Measurements from ENCODE around the gene KCNK2.

DNA sequence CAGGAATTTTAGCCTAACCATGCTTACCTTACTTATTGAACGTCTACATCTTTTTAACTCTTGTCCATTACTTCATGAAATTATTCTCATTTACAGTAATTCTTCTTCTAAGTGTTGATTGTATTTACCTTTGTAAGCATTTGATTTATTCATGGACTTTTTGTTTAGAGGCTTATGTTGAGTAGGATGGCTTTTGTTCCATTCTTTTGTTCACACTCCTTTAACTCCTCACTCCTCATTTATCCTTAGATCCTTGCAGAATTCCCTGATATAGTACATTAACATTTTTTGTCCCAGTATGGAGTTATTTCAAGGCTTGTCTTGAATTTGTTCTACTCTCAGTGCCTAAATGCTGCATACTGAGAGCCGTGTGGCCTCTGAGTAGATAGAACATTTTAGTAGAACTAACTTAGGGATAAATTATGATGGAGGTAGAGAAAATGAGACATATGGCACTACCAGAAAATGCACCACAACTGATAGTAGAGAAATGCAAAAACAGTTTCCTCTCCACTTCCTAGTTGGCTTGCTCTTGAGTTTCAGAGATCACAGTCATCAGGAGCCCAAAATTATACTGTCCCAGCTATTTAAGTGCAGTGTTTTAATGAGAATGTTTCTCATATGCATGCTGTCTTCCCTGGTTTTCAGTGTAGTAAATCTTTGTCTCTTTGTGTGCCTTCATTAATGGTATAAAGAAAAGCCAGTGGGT, 69.5 kb downstream of the KCNK2 start:
- TF ChIP-seq, protein P1, sequence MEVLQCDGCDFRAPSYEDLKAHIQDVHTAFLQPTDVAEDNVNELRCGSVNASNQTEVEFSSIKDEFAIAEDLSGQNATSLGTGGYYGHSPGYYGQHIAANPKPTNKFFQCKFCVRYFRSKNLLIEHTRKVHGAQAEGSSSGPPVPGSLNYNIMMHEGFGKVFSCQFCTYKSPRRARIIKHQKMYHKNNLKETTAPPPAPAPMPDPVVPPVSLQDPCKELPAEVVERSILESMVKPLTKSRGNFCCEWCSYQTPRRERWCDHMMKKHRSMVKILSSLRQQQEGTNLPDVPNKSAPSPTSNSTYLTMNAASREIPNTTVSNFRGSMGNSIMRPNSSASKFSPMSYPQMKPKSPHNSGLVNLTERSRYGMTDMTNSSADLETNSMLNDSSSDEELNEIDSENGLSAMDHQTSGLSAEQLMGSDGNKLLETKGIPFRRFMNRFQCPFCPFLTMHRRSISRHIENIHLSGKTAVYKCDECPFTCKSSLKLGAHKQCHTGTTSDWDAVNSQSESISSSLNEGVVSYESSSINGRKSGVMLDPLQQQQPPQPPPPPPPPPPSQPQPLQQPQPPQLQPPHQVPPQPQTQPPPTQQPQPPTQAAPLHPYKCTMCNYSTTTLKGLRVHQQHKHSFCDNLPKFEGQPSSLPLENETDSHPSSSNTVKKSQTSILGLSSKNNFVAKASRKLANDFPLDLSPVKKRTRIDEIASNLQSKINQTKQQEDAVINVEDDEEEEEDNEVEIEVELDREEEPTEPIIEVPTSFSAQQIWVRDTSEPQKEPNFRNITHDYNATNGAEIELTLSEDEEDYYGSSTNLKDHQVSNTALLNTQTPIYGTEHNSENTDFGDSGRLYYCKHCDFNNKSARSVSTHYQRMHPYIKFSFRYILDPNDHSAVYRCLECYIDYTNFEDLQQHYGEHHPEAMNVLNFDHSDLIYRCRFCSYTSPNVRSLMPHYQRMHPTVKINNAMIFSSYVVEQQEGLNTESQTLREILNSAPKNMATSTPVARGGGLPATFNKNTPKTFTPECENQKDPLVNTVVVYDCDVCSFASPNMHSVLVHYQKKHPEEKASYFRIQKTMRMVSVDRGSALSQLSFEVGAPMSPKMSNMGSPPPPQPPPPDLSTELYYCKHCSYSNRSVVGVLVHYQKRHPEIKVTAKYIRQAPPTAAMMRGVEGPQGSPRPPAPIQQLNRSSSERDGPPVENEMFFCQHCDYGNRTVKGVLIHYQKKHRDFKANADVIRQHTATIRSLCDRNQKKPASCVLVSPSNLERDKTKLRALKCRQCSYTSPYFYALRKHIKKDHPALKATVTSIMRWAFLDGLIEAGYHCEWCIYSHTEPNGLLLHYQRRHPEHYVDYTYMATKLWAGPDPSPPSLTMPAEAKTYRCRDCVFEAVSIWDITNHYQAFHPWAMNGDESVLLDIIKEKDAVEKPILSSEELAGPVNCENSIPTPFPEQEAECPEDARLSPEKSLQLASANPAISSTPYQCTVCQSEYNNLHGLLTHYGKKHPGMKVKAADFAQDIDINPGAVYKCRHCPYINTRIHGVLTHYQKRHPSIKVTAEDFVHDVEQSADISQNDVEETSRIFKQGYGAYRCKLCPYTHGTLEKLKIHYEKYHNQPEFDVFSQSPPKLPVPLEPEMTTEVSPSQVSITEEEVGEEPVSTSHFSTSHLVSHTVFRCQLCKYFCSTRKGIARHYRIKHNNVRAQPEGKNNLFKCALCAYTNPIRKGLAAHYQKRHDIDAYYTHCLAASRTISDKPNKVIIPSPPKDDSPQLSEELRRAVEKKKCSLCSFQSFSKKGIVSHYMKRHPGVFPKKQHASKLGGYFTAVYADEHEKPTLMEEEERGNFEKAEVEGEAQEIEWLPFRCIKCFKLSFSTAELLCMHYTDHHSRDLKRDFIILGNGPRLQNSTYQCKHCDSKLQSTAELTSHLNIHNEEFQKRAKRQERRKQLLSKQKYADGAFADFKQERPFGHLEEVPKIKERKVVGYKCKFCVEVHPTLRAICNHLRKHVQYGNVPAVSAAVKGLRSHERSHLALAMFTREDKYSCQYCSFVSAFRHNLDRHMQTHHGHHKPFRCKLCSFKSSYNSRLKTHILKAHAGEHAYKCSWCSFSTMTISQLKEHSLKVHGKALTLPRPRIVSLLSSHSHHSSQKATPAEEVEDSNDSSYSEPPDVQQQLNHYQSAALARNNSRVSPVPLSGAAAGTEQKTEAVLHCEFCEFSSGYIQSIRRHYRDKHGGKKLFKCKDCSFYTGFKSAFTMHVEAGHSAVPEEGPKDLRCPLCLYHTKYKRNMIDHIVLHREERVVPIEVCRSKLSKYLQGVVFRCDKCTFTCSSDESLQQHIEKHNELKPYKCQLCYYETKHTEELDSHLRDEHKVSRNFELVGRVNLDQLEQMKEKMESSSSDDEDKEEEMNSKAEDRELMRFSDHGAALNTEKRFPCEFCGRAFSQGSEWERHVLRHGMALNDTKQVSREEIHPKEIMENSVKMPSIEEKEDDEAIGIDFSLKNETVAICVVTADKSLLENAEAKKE (CRISPR knock-in tag; IDR thresholded peaks at IDR 0.05): no peak
- TF ChIP-seq, protein P2, sequence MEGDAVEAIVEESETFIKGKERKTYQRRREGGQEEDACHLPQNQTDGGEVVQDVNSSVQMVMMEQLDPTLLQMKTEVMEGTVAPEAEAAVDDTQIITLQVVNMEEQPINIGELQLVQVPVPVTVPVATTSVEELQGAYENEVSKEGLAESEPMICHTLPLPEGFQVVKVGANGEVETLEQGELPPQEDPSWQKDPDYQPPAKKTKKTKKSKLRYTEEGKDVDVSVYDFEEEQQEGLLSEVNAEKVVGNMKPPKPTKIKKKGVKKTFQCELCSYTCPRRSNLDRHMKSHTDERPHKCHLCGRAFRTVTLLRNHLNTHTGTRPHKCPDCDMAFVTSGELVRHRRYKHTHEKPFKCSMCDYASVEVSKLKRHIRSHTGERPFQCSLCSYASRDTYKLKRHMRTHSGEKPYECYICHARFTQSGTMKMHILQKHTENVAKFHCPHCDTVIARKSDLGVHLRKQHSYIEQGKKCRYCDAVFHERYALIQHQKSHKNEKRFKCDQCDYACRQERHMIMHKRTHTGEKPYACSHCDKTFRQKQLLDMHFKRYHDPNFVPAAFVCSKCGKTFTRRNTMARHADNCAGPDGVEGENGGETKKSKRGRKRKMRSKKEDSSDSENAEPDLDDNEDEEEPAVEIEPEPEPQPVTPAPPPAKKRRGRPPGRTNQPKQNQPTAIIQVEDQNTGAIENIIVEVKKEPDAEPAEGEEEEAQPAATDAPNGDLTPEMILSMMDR (conservative IDR thresholded peaks at IDR 0.05; ENCODE audit: low read depth in 2 of 2): no peak

All from GM23338 (cell line).